ENCODE measurements around the gene VSTM2B.

Gene VSTM2B

GRCh38 chr19:29516821-29517395 lies 8.9 kb upstream of the VSTM2B start:
- no peak for DNase-seq

GRCh38 chr19:29517412-29517811 lies 8.4 kb upstream of the VSTM2B start:
- no peak for DNase-seq

- no peak for DNase-seq
Observed at GRCh38 chr19:29517946-29518345, 7.8 kb upstream of the VSTM2B start.

GRCh38 chr19:29519146-29519545 lies 6.6 kb upstream of the VSTM2B start:
- no peak for DNase-seq

GRCh38 chr19:29519931-29520330 lies 5.9 kb upstream of the VSTM2B start:
- no peak for DNase-seq

- DNase-seq = no peak
Observed at GRCh38 chr19:29520390-29520789, 5.4 kb upstream of the VSTM2B start.

- no peak for DNase-seq
Observed at GRCh38 chr19:29521291-29522075, 4.3 kb upstream of the VSTM2B start.

GRCh38 chr19:29523568-29523967 lies 2.2 kb upstream of the VSTM2B start:
- no peak for DNase-seq

GRCh38 chr19:29524201-29524911 lies 1.4 kb upstream of the VSTM2B start:
- DNase-seq = no peak

- no peak for DNase-seq
Observed at GRCh38 chr19:29524912-29525831, 622 bp upstream of the VSTM2B start.

- DNase-seq = no peak
Observed at GRCh38 chr19:29526730-29527499, 1.1 kb downstream of the VSTM2B start.

- no peak for DNase-seq
Observed at GRCh38 chr19:29527500-29528328, 1.9 kb downstream of the VSTM2B start.

GRCh38 chr19:29528350-29528945 lies 2.7 kb downstream of the VSTM2B start:
- DNase-seq = no peak

GRCh38 chr19:29528946-29529645 lies 3.3 kb downstream of the VSTM2B start:
- no peak for DNase-seq

- DNase-seq = no peak
Observed at GRCh38 chr19:29529646-29530539, 4.1 kb downstream of the VSTM2B start.

GRCh38 chr19:29530540-29531457 lies 5.0 kb downstream of the VSTM2B start:
- DNase-seq = no peak

GRCh38 chr19:29531458-29532025 lies 5.7 kb downstream of the VSTM2B start:
- DNase-seq = no peak

- no peak for DNase-seq
Observed at GRCh38 chr19:29532097-29532496, 6.3 kb downstream of the VSTM2B start.

Measured in DMS153 (cell line).